Measurements from ENCODE around the gene NCAM1. TPM values are rescaled to one million over a fixed set of nuclear protein-coding genes. Genes with fewer than 3 reads are reported as not detected.

Gene NCAM1
- polyA plus RNA-seq, 1 experiment: 0.27 TPM

GRCh38 chr11:113263458-113264259, 302.4 kb downstream of the NCAM1 start:
- H3K36me3 ChIP-seq (ENCODE audit: control insufficient read depth, insufficient read depth, low read length): no peaks in the 10 kb centered on the region
- no peak for DNase-seq (ENCODE audit: low read depth)
- H3K4me3 ChIP-seq (ENCODE audit: low read depth, low read length): no peak overlapping the region
- no peaks in the 10 kb centered on the region for H3K27me3 ChIP-seq (ENCODE audit: control insufficient read depth, insufficient read depth, low read length)
- ChIA-PET POLR2A (no interaction called here), CTCF (interaction anchor here (1.7 kb wide), 1 partner anchor 11 kb away, joined by 3 read pairs; no protein-coding TSS in a partner anchor)
- no peak for TF ChIP-seq CTCF (IDR thresholded peaks at IDR 0.05; ENCODE audit: insufficient read depth, low read depth, low read length)

- DNase-seq (ENCODE audit: low read depth): no peak
- Histone ChIP-seq H3K27me3 (ENCODE audit: control insufficient read depth, insufficient read depth, low read length) (no peaks in the 10 kb centered on the region), H3K36me3 (ENCODE audit: control insufficient read depth, insufficient read depth, low read length) (no peaks in the 10 kb centered on the region), H3K4me3 (ENCODE audit: low read depth, low read length) (no peak overlapping the region)
- CTCF ChIA-PET: interaction anchor here (0.9 kb wide), 1 partner anchor 24 kb away, joined by 3 read pairs; no protein-coding TSS in a partner anchor
- TF ChIP-seq CTCF (IDR thresholded peaks at IDR 0.05; ENCODE audit: insufficient read depth, low read depth, low read length): no peak
- POLR2A ChIA-PET: no interaction called here
Observed at GRCh38 chr11:113265362-113265761, 304.1 kb downstream of the NCAM1 start.

GRCh38 chr11:113267493-113267892, 306.3 kb downstream of the NCAM1 start:
- TF ChIP-seq CTCF (IDR thresholded peaks at IDR 0.05; ENCODE audit: insufficient read depth, low read depth, low read length): no peak
- Histone ChIP-seq H3K4me3 (ENCODE audit: low read depth, low read length) (no peak overlapping the region), H3K36me3 (ENCODE audit: control insufficient read depth, insufficient read depth, low read length) (no peaks in the 10 kb centered on the region), H3K27me3 (ENCODE audit: control insufficient read depth, insufficient read depth, low read length) (no peaks in the 10 kb centered on the region)
- ChIA-PET CTCF (interaction anchor here (0.6 kb wide), 1 partner anchor 568 kb away, joined by 3 read pairs; no protein-coding TSS in a partner anchor), POLR2A (no interaction called here)
- DNase-seq (ENCODE audit: low read depth): no peak

- TF ChIP-seq CTCF (IDR thresholded peaks at IDR 0.05; ENCODE audit: insufficient read depth, low read depth, low read length): no peak
- ChIA-PET POLR2A (no interaction called here), CTCF (interaction anchor here (1.6 kb wide), 1 partner anchor 21 kb away, joined by 3 read pairs; no protein-coding TSS in a partner anchor)
- H3K4me3 ChIP-seq (ENCODE audit: low read depth, low read length): no peak overlapping the region
- no peaks in the 10 kb centered on the region for H3K27me3 ChIP-seq (ENCODE audit: control insufficient read depth, insufficient read depth, low read length)
- DNase-seq (ENCODE audit: low read depth): no peak
- no peaks in the 10 kb centered on the region for H3K36me3 ChIP-seq (ENCODE audit: control insufficient read depth, insufficient read depth, low read length)
Observed at GRCh38 chr11:113269096-113269495, 307.9 kb downstream of the NCAM1 start.

GRCh38 chr11:113269636-113270035, 308.4 kb downstream of the NCAM1 start:
- ChIA-PET POLR2A (no interaction called here), CTCF (interaction anchor here (1.6 kb wide), 1 partner anchor 20 kb away, joined by 3 read pairs; no protein-coding TSS in a partner anchor)
- TF ChIP-seq CTCF (IDR thresholded peaks at IDR 0.05; ENCODE audit: insufficient read depth, low read depth, low read length): no peak
- Histone ChIP-seq H3K4me3 (ENCODE audit: low read depth, low read length) (no peak overlapping the region), H3K36me3 (ENCODE audit: control insufficient read depth, insufficient read depth, low read length) (no peaks in the 10 kb centered on the region), H3K27me3 (ENCODE audit: control insufficient read depth, insufficient read depth, low read length) (no peaks in the 10 kb centered on the region)
- no peak for DNase-seq (ENCODE audit: low read depth)
